Cardiac fibroblast (primary cell): ENCODE data around the gene HLA-B.
"Not testable (repeated sequence)": the region's sequence is repeated elsewhere in the genome, so short reads cannot be mapped to it uniquely, and the experiment has no call there.

Experiments used
- DNase-seq, 2 donors: peaks; one replicate each; pipeline versions ENCODE4 v3.0.0 to v3.0.0-alpha.2; 2010; ENCODE audit warnings: low read depth in 2 of 2
- H3K4me3 ChIP-seq, 2 donors: replicated peaks in 1 of 2; 1 replicate in 1 of 2; 2 replicates in 1 of 2; pipeline ENCODE4 v1.5.1; 2011; ENCODE audit warnings: low read depth in 2 of 2, low read length in 2 of 2, mild to moderate bottlenecking in 2 of 2, moderate library complexity in 1 of 2
- CTCF ChIP-seq: IDR thresholded peaks from one replicate; pipeline ENCODE4 v1.5.1; 2011; ENCODE audit warnings: low read depth, mild to moderate bottlenecking, low read length, inconsistent platforms

HLA-B gene

DNA sequence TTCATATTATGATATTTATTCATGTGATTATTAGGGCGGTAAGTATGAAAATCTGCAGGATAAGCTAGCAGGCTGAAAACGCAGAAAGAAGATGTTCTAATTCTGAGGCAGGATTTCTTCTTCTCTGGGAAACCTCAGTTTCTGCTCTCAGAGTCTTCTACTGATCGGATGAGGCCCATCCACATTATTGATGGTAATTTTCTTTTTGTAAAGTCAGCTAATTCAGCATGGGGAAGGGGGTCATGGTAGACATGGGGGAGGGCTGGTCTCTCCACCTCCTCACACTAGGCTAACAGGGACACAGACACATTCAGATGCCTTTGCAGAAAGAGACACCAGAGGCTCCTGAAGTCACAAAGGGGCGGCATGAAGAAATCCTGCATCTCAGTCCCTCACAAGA is 24.7 kb upstream of the HLA-B start:
- H3K4me3 ChIP-seq, result no peak overlapping the region
- no peak for DNase-seq
- TF ChIP-seq CTCF, result no peak

DNA sequence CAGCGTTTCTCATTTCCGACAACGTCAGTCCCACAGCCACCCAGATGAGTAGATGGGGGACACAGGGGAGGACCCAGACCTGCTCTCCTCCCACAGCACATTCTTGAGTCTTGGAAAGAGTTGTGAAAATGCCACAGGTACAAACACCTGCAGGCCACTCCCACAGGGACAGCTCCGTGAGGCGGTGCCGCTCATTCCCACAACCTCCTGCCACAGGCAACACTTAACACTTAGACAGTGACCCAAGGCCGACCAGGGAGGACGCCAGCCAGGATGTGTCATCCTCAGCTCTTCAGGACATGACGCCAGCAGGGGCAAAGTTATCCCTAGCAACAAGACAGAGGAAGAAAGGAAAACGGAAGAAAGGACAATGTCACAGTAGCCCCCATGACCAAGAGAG is 22.9 kb upstream of the HLA-B start:
- no peak overlapping the region for H3K4me3 ChIP-seq
- DNase-seq, result no peak
- TF ChIP-seq CTCF, result no peak

- no peak for DNase-seq
- no peak overlapping the region for H3K4me3 ChIP-seq
- no peak for TF ChIP-seq CTCF
Measured at GRCh38 chr6:31378721-31379103, 21.7 kb upstream of the HLA-B start.

DNA sequence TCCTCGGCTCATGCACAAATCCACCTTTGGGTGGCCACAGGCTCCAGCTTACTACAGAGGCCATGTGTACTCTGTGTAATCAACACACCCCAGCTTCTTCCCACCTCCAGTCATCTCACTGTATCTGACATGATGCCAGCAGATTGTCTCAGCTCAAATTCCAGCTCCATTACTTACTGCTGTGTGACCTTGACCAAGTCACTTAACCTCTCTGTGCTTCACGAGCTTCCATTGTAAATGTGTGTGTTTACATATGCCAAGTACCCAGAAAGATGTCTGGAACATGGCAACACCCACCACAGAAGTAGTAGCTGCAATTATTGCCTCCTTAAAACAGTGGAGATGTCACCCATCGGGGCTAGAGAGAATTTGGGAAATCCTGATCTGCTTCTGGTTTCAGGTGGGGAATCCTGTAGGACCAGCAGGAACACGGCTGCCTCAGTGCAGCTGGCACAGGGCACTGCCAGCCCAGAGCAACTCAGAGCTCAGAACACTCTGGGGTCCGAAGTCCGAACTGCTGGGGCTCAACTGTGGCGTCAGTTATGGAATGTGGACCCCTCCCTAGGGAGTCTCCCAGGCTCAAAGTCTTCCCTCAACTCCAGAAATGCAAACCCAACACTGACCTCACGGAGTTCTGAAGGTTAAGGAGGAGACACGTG is 21.2 kb upstream of the HLA-B start:
- no peak for TF ChIP-seq CTCF
- no peak overlapping the region for H3K4me3 ChIP-seq

GRCh38 chr6:31377029-31377428 is 20.1 kb upstream of the HLA-B start:
- no peak for TF ChIP-seq CTCF
- DNase-seq, result no peak
- H3K4me3 ChIP-seq, result no peak overlapping the region

More for the DNA sequence above, 21.2 kb upstream of the HLA-B start:
- DNase-seq, result no peak

- TF ChIP-seq CTCF, result no peak
- no peak overlapping the region for H3K4me3 ChIP-seq
- DNase-seq, result no peak
Measured at GRCh38 chr6:31375699-31376098, 18.7 kb upstream of the HLA-B start.

- not testable (repeated sequence) for DNase-seq, H3K4me3 ChIP-seq
Measured at GRCh38 chr6:31374118-31374517, 17.1 kb upstream of the HLA-B start.
